ENCODE data around the gene MMP8.
"Not testable (repeated sequence)": the region's sequence is repeated elsewhere in the genome, so short reads cannot be mapped to it uniquely, and the experiment has no call there.

Gene MMP8

DNA sequence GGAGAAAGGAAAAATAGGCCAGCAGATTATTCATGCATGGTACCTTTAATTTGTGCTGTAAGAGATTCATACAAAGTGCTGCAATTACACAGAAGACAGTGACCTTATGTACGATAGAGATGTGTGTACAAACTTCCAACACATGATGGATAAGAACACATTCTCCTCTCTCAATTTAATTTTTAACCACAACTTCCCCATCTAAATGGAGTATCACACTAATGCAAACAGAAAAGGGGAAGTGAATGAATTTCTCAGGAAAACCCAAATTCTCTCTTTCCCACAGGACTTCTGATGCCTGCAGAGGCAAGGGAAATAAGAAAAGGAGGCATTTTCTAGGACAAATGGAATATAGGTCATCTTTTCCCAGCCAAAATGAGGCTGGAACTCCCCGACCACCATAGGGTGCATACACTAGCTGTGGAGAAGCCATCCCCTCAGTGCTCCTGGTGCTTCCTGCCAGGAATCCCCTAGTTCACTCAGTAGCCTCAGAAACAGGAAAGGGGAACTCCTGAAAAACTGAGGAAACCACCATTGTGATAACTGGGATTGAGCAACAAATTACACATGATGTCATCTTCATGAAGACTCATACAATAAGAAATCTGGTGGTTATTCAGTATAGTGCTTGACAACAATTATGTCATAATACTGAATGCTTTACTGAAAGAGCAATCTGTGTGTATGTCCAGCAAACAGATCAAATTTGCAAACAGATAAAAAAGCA lies 33.2 kb upstream of the MMP8 start:
- 95% methylated on average over 2 of the region's 2 CpGs for WGBS, 2 experiments
- no peak overlapping the region for H3K4me3 ChIP-seq (ENCODE audit: insufficient read depth, low read depth, low read length)
- no peak overlapping the region for H3K27ac ChIP-seq (ENCODE audit: insufficient read depth, low read depth, low read length, poor library complexity, severe bottlenecking)

DNA sequence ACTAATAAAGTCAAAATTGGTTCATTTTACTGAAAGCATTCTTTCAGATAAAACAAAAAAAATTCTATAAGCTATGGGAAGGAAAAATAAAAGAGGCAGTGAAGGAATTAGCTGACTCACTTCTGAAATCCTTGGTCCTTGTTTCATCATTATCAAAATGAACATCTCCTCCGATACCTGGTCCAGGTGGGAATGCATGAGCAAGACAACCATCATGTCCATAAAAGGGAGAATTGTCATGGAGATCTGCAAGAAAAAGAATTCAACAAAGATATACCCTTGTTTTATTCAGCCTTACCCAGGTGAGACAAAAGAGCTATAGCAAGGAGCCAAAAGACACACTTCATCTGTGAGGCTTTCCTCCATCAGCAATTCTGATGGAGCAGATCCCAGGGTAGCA lies 28.5 kb upstream of the MMP8 start:
- Histone ChIP-seq H3K27ac (ENCODE audit: insufficient read depth, low read depth, low read length, poor library complexity, severe bottlenecking) (no peak overlapping the region), H3K27me3 (ENCODE audit: control insufficient read depth, insufficient read depth, low read length, poor library complexity, severe bottlenecking) (no peaks in the 10 kb centered on the region), H3K36me3 (ENCODE audit: control insufficient read depth, insufficient read depth, low read length) (no peaks in the 10 kb centered on the region), H3K4me1 (ENCODE audit: control insufficient read depth, insufficient read depth, low read length) (peaks cover 3% of the 10 kb centered on the region), H3K9me3 (ENCODE audit: control insufficient read depth, low read length) (no peaks in the 10 kb centered on the region), H3K4me3 (ENCODE audit: insufficient read depth, low read depth, low read length) (no peak overlapping the region)
- 100% methylated on average over 1 of the region's 1 CpG for WGBS, 2 experiments

More for the DNA sequence above, 33.2 kb upstream of the MMP8 start:
- no peaks in the 10 kb centered on the region for H3K36me3 ChIP-seq (ENCODE audit: control insufficient read depth, insufficient read depth, low read length)
- H3K9me3 ChIP-seq (ENCODE audit: control insufficient read depth, low read length): no peaks in the 10 kb centered on the region
- no peaks in the 10 kb centered on the region for H3K27me3 ChIP-seq (ENCODE audit: control insufficient read depth, insufficient read depth, low read length, poor library complexity, severe bottlenecking)
- H3K4me1 ChIP-seq (ENCODE audit: control insufficient read depth, insufficient read depth, low read length): peaks cover 8% of the 10 kb centered on the region

DNA sequence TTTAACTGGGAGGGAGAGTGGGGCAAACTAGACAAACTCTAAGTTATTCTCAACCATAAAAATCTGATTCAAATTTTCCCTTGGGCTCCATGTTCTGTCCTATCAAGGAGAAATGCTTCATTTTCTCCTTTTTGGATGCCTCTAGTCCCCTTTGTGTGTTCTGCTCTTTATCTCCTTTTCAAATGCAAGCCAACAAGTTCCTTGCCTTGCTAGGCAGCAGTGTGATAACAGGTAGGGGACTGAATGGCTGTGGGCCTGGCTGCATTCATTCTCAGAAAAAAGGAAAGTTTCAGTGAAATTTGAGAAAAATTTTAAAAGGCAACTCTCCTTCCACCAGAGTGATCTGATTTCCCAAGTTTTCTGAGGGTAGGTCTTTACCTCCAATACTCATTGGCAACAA lies 26.9 kb upstream of the MMP8 start:
- Histone ChIP-seq H3K27ac (ENCODE audit: insufficient read depth, low read depth, low read length, poor library complexity, severe bottlenecking) (no peak overlapping the region), H3K9me3 (ENCODE audit: control insufficient read depth, low read length) (no peaks in the 10 kb centered on the region), H3K4me3 (ENCODE audit: insufficient read depth, low read depth, low read length) (no peak overlapping the region), H3K36me3 (ENCODE audit: control insufficient read depth, insufficient read depth, low read length) (no peaks in the 10 kb centered on the region), H3K27me3 (ENCODE audit: control insufficient read depth, insufficient read depth, low read length, poor library complexity, severe bottlenecking) (no peaks in the 10 kb centered on the region), H3K4me1 (ENCODE audit: control insufficient read depth, insufficient read depth, low read length) (peaks cover 3% of the 10 kb centered on the region)

DNA sequence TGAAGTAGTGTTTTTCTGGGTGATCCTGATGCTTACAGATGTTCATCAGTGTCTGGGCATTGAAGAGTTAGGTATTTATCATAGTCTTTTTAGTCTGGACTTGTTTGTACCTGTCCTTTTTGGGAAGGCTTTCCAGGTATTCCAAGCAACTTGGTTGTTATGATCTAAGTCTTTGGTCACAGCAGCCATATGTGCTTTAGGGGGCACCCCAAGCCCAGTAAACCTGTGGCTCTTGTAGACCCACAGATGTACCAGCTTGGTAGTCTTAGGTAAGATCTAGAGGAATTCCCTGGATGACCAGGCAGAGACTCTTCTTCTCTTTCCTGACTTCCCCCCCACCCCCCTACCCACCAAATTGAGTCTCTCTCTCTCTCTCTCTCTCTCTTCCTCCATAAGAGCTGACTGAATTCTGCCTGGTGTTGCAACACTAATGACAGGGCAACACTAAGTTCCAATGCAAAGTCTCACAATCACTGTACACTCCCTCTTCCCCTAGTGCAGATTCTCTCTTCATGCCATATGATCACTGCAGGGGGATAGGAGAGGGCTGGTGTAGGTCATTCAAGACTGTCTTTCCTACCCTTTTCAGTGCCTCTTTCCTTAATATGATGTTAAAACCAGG lies 24.5 kb upstream of the MMP8 start:
- Histone ChIP-seq H3K9me3 (ENCODE audit: control insufficient read depth, low read length) (no peaks in the 10 kb centered on the region), H3K36me3 (ENCODE audit: control insufficient read depth, insufficient read depth, low read length) (no peaks in the 10 kb centered on the region), H3K4me1 (ENCODE audit: control insufficient read depth, insufficient read depth, low read length) (peaks cover 3% of the 10 kb centered on the region), H3K27me3 (ENCODE audit: control insufficient read depth, insufficient read depth, low read length, poor library complexity, severe bottlenecking) (no peaks in the 10 kb centered on the region), H3K27ac (ENCODE audit: insufficient read depth, low read depth, low read length, poor library complexity, severe bottlenecking) (no peak overlapping the region), H3K4me3 (ENCODE audit: insufficient read depth, low read depth, low read length) (no peak overlapping the region)

DNA sequence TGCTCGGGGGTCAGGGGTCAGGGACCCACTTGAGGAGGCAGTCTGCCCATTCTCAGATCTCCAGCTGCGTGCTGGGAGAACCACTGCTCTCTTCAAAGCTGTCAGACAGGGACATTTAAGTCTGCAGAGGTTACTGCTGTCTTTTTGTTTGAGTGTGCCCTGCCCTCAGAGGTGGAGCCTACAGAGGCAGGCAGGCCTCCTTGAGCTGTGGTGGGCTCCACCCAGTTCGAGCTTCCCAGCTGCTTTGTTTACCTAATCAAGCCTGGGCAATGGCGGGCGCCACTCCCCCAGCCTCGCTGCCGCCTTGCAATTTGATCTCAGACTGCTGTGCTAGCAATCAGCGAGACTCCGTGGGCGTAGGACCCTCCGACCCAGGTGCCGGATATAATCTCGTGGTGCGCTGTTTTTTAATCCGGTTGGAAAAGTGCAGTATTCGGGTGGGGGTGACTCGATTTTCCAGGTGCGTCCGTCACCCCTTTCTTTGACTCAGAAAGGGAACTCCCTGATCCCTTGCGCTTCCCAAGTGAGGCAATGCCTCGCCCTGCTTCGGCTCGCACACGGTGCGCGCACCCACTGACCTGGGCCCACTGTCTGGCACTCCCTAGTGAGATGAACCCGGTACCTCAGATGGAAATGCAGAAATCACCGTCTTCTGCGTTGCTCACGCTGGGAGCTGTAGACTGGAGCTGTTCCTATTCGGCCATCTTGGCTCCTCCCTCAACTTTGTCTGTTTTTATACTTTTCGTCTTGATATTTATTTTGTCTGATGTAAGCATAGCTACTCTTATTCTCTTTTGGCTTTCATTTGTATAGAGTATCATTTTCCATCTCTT lies 22.2 kb upstream of the MMP8 start:
- H3K4me3 ChIP-seq (ENCODE audit: insufficient read depth, low read depth, low read length); H3K9me3 ChIP-seq (ENCODE audit: control insufficient read depth, low read length); H3K27me3 ChIP-seq (ENCODE audit: control insufficient read depth, insufficient read depth, low read length, poor library complexity, severe bottlenecking); H3K27ac ChIP-seq (ENCODE audit: insufficient read depth, low read depth, low read length, poor library complexity, severe bottlenecking); H3K4me1 ChIP-seq (ENCODE audit: control insufficient read depth, insufficient read depth, low read length); H3K36me3 ChIP-seq (ENCODE audit: control insufficient read depth, insufficient read depth, low read length): not testable (repeated sequence)
- 67 to 74% methylated on average over 30 to 32 of the region's 32 CpGs for WGBS, 2 experiments

DNA sequence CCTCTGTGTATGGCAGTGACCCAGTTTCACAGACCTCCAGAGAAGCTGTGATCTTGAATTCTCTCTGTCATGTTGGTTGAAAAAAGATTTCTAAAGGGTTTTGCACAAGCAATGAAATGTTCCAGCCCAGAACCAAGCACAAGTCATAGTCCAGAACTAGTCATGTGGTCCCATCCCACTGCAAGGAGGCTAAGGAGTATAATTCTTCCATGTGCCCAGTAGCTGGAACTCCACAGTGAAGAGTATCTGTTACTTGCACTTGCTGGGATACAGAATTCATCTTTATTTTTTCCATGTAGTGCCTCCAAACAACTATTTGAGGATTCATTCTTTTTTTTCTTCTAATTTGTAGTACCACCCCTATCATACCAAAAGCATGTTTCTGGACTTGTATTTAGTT lies 9.9 kb upstream of the MMP8 start:
- H3K36me3 ChIP-seq (ENCODE audit: control insufficient read depth, insufficient read depth, low read length): no peaks in the 10 kb centered on the region
- H3K27me3 ChIP-seq (ENCODE audit: control insufficient read depth, insufficient read depth, low read length, poor library complexity, severe bottlenecking): no peaks in the 10 kb centered on the region
- no peaks in the 10 kb centered on the region for H3K9me3 ChIP-seq (ENCODE audit: control insufficient read depth, low read length)
- H3K27ac ChIP-seq (ENCODE audit: insufficient read depth, low read depth, low read length, poor library complexity, severe bottlenecking): no peak overlapping the region
- no peak overlapping the region for H3K4me3 ChIP-seq (ENCODE audit: insufficient read depth, low read depth, low read length)
- no peaks in the 10 kb centered on the region for H3K4me1 ChIP-seq (ENCODE audit: control insufficient read depth, insufficient read depth, low read length)

DNA sequence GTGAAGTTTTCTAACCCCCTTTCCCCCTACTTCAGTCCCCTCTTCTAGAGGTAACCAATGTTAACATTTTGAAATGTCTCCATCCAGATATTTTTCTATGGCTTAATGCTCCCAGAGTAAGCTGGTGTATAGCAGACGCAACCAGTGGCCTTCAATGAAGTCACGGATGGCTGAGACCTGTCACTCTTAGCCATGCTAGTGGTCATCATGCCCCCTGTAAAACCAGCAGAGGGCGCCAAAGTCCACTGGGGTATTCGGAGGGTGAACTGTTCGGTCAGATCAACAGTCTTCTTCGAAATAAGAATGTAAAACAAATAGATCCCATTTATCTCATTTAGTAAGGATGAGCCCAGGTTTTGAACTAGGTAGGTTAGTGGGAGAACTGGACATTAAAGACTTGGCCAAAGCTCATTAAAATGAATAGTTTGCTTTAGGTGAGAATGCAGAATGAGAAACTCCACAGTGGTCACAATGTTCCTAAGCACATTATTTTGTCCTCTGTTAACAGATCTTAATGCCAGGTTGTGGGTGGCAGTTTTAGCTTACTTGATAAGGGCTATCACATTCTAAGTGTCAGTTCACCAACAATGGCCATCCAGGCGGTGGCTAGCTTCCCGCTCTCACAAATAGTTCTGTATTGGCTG lies 8.6 kb upstream of the MMP8 start:
- no peaks in the 10 kb centered on the region for H3K27me3 ChIP-seq (ENCODE audit: control insufficient read depth, insufficient read depth, low read length, poor library complexity, severe bottlenecking)
- no peaks in the 10 kb centered on the region for H3K9me3 ChIP-seq (ENCODE audit: control insufficient read depth, low read length)
- 48 to 51% methylated on average over 6 to 8 of the region's 8 CpGs for WGBS, 2 experiments
- no peak overlapping the region for H3K4me3 ChIP-seq (ENCODE audit: insufficient read depth, low read depth, low read length)
- H3K27ac ChIP-seq (ENCODE audit: insufficient read depth, low read depth, low read length, poor library complexity, severe bottlenecking): no peak overlapping the region
- H3K36me3 ChIP-seq (ENCODE audit: control insufficient read depth, insufficient read depth, low read length): no peaks in the 10 kb centered on the region
- H3K4me1 ChIP-seq (ENCODE audit: control insufficient read depth, insufficient read depth, low read length): no peaks in the 10 kb centered on the region

DNA sequence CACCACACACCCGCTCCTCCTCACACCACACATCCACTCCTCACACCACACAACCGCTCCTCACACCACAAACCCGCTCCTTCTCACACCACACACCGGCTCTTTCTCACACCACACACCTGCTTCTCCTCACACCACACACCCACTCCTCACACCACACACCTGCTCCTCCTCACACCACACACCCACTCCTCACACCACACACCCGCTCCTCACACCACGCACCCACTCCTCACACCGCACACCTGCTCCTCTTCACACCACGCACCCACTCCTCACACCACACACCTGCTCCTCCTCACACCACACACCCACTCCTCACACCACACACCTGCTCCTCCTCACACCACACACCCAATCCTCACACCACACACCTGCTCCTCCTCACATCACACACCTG lies 6.2 kb upstream of the MMP8 start:
- H3K4me1 ChIP-seq (ENCODE audit: control insufficient read depth, insufficient read depth, low read length); H3K36me3 ChIP-seq (ENCODE audit: control insufficient read depth, insufficient read depth, low read length): not testable (repeated sequence)
- WGBS, 2 experiments: 45 to 48% methylated on average over 8 of the region's 8 CpGs

DNA sequence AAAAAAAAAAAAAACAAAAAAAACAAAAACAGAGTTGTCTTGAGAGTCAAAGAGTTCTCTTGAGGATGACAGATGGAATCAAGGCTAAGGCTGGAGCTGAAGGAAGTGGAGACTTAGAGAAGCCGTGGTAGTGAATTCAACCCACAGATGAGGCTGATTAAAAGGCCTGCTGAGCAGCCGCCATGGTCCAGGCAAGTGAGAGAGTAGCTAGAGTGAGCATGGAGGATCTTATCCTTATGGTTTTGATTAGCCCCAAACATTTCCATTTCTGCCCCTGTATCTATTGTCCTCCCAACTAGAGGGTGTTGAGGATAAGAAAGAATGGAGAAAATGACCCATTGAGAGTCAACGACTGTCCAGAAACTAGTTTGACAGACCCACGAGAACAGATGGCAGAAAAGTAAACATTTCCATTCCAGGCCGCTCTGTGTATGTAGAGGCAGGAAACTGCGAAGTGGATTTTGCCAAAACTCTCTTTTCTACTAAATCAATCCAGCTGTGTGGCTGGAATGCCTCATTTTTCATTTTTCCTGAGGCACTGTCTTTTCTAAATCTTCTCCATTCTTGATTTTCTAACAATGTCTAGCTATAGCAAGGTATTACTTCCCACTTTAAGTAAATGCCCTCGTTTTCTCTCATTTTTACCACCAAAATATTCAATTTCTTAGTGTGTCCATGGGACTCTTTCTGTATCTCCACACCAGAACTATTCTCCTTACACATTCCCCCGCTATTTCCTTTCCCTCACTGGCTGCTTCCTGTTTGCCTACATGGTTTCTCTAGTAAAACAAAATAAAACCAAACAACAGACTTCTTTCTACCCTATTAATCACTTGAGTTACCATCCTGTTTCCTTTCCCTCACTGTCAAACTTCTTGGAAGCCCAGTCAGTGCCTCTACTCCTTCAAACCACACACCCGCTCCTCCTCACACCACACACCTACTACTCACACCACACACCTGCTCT lies 5.4 kb upstream of the MMP8 start:
- Histone ChIP-seq H3K27ac (ENCODE audit: insufficient read depth, low read depth, low read length, poor library complexity, severe bottlenecking) (no peak overlapping the region), H3K4me1 (ENCODE audit: control insufficient read depth, insufficient read depth, low read length) (no peaks in the 10 kb centered on the region), H3K4me3 (ENCODE audit: insufficient read depth, low read depth, low read length) (no peak overlapping the region), H3K27me3 (ENCODE audit: control insufficient read depth, insufficient read depth, low read length, poor library complexity, severe bottlenecking) (no peaks in the 10 kb centered on the region), H3K36me3 (ENCODE audit: control insufficient read depth, insufficient read depth, low read length) (no peaks in the 10 kb centered on the region), H3K9me3 (ENCODE audit: control insufficient read depth, low read length) (no peaks in the 10 kb centered on the region)
- 92 to 95% methylated on average over 9 of the region's 9 CpGs for whole genome bisulfite sequencing, 2 experiments

More for the DNA sequence above, 6.2 kb upstream of the MMP8 start:
- not testable (repeated sequence) for H3K9me3 ChIP-seq (ENCODE audit: control insufficient read depth, low read length); H3K27me3 ChIP-seq (ENCODE audit: control insufficient read depth, insufficient read depth, low read length, poor library complexity, severe bottlenecking); H3K4me3 ChIP-seq (ENCODE audit: insufficient read depth, low read depth, low read length); H3K27ac ChIP-seq (ENCODE audit: insufficient read depth, low read depth, low read length, poor library complexity, severe bottlenecking)

All from ectodermal cell (in vitro differentiated cells).